HG02973 (cell line): ENCODE results near the gene GPATCH8.
"Not testable (repeated sequence)": the region's sequence is repeated elsewhere in the genome, so short reads cannot be mapped to it uniquely, and the experiment has no call there.

ENCODE experiments used
- ATAC-seq: cut with Tn5 transposase; IDR thresholded peaks from one replicate; pipeline ENCODE4 v1.9.1; 2021; ENCODE audit warnings: moderate library complexity; ENCODE audit not compliant: unreplicated experiment

Gene GPATCH8

DNA sequence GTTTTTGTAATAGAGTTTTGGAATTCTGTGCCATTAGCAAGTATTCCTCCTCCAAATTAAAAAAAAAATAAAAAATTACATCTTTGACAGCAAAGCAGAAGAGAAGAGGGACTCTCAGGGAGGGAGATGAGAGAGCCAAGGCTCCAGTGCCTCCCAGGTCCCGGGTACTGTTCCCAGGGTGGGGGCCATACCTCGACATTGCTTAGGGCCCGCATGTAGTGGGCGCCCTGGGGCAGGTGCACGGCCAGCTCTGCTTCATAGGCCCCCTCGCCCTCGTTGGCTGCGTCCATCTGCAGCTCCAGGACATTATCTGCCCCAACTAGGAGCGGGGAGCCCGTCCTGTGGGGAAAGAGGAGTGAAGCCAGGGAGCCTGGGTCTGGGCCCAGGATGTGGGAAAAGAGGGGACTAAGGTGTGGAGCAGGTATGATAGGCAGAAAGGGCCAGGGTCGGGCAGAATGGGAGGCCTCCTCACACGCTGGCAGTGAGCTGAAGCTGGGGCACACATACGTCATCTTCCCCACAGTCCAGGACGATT, 125.0 kb downstream of the GPATCH8 start:
- no peak for ATAC-seq

DNA sequence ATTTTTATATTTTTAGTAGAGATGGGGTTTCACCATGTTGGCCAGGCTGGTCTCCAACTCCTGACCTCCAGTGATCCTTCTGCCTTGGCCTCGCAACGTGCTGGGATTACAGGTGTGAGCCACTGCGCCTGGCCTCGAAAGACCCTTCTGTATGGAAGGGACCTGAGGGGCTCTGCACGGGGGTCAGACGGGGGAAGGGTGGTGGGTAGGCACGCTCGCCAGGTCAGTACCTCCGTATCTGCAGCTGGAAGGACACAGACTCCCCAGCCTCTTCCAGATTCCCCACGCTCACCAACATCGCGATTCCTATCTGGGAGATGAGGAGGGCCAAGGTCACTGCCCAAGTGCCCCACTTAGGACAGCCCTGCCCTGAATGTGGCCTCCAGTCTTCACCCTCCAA, 126.4 kb downstream of the GPATCH8 start:
- no peak for ATAC-seq

DNA sequence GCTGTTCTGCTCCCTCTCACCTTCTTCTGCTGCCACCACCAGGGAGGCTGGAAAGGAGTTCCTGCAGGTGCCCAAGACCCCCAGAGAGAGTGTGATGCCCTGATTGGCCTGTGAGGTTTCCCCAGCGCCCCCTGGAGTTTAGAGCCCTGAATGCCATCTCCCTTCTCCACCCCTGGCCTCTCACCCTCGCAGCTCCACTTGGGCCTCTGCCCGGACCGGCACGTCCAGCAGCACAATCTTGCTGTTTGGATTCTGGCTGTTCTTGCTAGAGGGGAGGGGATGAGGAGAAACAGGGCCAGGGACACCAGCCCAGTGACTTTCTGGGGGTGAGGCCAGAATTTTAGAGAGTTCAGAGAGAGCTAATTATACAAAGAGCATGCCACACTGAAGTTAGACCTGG, 127.1 kb downstream of the GPATCH8 start:
- no peak for ATAC-seq

DNA sequence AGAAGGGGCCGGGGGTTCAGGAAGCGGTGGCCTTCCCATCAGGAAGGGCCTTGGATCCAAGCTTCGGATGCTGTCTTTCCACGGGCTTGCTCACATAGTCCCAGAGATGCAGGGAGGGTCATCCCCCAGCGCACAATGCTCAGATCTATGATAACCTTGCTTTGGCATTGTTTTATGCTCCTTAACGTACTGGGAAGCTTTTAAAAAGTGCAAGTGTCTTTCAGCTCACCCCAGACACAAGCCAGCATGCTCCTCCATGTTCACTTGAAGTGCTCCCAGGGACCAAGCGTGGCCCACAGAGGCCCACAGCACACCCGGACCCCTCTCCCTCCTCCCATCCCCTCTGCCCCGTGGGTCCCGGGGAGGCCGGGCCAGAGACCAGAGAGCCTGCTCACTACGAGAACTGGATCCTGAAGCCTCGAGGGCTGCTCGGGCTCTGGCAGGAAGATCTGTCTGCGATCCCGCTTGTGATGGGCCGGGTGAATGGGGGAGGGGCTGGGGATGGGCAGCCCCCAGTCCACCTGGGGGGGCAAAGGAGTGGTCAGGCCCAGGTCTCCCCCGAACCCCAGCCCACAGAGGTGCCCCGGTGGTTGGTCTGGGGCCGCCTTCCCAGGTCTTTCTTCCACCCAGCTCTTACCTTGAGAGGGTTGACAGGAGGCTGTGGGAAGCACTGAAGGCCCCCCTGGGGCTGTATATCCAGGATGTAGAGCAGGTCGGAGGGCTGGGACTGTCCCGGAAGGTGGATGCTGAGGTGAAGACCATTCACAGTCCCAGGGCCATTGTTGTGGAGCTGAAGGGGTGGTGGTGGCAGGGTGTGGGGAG, 127.8 kb downstream of the GPATCH8 start:
- ATAC-seq, result no peak

DNA sequence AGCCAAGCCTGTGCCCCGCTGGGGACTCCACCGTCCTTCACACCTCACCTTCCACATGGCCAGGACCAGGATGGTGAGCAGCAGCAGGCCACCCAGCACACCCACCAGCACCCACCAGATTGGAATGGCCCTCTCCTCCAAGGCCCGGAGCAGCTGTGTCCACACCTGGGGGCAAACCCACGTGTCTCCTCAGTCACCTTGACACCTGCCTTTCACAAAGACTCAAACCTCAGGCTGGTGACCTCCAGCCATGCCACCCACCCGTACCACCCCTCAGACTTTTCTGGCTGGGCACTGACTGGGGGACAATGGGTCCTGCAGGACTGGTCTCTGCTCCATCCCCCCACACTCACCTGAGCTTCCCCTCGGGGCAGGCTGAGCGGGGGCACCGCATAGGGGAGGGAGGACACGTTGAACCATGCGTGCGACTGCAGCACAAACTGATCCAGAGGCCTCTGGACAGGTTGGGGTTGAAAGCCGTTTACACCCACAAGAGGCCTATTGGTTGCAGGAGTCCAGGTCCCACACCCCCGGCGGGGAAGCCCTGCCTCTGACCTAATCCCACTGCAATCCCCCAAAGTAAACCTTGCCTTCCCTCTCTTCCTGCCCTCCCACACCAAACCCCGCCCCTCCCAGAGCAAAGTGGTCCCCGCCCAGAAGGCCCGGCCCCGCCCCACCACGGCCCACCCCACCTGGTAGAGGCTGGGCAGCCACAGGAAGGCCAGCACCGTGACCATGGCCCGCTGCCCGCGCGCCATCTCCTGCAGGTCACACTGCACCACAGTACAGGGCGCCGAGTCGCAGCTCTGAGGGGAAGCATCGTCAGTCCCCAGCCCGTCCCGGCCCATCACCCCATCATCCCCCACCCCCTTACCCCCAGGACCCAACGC, 128.7 kb downstream of the GPATCH8 start:
- no peak for ATAC-seq

DNA sequence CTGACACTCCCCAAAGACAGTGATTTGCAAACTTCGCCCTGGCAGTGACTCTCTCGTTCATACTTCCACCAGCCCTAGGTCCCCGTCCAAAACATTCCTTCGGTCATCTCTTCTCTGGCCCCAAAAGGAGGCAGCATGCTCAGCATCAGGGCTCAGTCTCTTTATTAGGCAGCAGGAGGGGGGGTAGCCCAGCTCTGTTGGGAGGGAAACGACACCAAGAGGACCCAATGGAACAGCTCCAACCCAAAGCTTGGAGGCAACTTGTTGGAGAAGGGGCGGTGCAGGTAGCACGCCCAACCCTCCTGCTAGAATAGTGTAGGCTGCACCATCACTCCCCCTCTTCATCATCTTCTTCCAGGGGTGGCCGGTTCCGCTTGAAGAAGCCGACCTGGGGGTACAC, 131.2 kb downstream of the GPATCH8 start:
- no peak for ATAC-seq

DNA sequence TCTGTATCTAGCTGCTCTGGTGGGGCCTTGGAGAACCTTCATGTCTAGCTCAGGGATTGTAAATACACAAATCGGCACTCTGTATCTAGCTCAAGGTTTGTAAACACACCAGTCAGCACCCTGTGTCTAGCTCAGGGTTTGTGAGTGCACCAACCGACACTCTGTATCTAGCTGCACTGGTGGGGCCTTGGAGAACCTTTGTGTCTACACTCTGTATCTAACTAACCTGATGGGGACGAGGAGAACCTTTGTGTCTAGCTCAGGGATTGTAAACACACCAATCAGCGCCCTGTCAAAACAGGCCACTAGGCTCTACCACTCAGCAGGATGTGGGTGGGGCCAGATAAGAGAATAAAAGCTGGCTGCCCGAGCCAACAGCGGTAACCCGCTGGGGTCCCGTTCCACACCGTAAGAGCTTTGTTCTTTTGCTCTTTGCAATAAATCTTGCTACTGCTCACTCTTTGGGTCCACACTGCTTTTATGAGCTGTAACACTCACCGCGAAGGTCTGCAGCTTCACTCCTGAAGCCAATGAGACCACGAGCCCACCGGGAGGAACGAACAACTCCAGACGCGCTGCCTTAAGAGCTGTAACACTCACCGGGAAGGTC, 133.7 kb downstream of the GPATCH8 start:
- ATAC-seq, result not testable (repeated sequence)

DNA sequence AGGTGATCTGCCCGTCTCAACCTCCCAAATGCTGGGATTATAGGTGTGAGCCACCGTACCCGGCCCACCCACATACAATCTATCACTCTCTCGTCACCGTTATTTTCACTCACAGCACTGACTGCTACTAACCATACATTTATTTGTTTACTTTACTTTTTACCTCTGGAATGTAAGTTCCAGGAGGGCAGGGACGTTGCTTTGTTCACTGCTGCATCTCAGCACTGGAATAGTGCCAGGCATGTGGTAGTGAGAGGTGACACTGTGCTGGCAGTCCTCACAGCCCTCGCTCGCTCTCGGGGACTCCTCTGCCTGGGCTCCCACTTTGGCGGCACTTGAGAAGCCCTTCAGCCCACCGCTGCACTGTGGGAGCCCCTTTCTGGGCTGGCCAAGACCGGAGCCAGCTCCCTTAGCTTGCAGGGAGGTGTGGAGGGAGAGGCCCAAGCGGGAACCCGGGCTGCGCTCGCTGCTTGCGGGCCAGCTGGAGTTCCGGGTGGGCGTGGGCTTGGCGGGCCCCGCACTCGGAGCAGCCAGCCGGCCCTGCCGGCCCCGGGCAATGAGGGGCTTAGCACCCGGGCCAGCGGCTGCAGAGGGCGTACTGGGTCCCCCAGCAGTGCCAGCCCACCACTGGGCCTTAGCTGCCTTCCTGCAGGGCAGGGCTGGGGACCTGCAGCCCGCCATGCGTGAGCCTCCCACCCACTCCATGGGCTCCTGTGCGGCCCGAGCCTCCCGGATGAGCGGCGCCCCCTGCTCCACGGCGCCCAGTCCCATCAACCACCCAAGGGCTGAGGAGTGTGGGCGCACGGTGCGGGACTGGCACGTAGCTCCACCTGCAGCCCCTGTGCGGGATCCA, 134.6 kb downstream of the GPATCH8 start:
- ATAC-seq, result not testable (repeated sequence)

DNA sequence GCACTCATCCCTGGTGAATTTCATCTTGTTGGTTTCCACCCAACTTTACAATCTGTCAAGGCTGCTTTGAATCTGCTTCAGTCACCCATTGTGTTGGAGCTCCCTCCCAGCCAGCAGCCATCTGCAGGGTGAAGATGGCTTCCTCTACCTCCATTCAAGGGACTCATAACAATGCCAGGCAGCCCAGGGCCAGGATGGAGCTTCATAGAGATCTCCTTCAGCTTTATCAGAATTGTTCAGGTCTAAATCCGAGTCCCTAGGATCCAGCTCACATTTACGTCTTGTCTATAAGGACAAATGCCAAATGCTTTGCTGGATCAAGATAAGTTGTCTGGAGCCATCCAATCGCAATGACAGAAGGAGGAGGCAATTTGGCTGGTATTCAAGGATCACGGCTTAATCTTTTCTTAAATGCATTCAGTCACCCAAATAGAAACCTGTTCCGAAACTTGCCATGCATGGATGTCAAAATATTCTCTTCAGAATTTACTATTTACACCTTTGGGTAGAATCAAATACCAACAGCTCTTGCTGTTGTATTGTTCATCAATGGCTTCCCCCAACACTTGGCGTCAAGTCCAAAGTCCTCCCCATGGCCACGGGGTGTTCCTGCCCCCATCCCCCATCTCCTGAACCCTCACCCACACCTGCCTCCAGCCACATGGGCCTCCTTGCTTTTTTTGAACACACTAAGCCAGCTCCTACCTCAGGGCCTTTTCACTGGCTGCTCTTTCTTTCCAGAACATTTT, 135.8 kb downstream of the GPATCH8 start:
- ATAC-seq, result no peak

DNA sequence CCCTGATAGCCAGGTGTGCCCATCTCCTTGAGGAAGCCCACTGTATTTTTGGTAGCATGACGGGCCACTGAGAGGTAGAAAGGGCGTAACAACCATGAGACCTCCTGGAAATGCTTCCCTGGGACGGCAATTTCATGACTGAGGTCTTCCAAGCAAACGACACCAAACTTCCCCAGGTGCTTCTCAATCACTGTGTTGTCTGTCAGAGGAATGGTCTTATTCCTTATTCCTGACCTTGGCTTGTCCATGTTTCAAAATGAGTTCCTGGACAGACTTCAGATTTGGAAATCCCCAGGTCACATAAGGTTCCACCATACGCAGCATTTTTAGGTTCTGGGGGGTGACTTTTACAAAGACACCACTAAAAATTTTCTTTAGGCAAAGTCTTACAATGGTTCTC, 138.2 kb downstream of the GPATCH8 start:
- ATAC-seq, result not testable (repeated sequence)

DNA sequence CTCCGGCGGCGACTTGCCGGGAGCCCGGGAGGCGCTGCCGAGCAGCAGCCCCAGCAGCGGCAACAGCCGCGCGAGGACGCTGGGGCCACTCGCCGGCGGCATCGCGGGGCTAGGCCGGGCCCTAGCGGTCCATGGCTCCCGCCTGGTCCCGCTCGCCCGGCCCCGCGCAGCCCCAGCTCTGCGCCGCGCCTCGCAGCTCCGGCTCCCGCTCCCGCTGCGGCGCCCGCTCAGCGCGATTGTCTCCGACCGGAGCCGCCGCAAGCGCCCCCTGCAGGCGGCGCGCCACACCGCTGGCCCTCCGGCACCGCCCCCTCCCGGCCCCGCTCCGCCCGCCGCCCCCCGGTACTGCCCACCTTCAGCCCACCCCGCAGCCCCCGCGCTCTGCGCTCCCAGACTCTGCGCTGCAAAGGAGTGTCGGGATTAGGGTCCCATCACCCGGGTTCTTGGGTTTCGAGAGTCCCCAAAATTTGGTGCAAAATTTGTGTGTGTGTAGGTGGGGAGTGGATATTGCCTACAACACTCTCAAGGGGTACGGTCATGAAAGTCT, 139.5 kb downstream of the GPATCH8 start, which contains the start of gene FAM171A2:
FAM171A2 (minus strand) TSS at position 241 of the 547 bp plus-strand sequence; CDS start at position 102, 139 bp downstream.
- ATAC-seq, result no peak

DNA sequence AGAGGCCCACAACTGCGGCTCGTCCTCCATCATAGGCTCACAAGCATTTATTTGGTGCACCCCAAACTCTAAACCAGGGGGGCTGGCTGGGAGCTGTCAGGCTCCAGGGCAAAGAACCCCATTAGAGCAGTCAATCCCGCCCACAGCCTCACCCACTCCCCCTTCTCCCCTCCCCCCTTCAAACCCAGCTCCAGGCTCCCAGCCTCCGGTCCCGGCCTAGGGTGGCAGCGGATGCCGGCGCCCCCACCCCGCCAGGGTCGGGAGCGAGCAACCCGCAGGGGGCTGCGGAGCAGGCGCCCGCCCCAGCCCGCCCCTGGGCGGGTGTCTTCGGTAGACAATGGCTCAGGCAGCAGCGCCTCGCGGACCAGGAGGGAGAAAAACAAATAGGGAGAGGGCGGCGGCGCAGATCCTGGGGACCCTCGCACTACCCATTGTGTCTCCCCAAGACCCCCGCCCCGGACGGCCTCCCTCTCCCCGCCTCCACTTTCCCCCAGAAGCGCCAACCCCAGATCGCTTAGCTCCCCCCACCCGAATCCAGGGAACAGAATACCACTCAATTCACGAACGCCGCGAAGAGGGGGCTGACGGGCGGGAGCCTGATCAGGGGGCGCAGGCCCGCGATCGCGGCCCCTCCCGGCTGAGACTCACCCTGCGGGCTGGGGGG, 140.1 kb downstream of the GPATCH8 start:
- no peak for ATAC-seq

DNA sequence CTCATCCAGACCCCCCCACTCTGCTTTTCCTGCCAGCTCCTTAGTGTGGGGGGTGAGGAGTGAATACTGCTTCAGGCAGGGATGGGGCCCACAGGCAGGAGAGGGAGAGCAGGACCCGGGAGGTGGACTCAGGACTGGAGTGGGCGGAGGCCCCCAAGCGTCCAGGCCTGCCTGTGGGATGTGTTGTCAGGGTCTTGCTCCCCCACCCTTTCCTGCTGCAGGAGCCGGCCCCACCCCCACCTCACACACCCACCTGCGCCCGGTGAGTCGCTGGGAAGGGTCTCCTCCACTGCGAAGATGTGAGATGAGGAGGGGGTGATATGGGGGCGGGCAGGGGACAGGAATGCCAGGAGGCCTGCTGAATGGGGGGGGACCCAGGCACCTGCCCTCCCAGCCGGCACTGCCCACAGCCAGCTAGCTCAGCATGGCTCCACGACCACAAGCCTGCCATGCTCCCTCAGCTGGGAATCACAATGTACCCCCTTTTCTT, 140.7 kb downstream of the GPATCH8 start:
- ATAC-seq, result no peak

DNA sequence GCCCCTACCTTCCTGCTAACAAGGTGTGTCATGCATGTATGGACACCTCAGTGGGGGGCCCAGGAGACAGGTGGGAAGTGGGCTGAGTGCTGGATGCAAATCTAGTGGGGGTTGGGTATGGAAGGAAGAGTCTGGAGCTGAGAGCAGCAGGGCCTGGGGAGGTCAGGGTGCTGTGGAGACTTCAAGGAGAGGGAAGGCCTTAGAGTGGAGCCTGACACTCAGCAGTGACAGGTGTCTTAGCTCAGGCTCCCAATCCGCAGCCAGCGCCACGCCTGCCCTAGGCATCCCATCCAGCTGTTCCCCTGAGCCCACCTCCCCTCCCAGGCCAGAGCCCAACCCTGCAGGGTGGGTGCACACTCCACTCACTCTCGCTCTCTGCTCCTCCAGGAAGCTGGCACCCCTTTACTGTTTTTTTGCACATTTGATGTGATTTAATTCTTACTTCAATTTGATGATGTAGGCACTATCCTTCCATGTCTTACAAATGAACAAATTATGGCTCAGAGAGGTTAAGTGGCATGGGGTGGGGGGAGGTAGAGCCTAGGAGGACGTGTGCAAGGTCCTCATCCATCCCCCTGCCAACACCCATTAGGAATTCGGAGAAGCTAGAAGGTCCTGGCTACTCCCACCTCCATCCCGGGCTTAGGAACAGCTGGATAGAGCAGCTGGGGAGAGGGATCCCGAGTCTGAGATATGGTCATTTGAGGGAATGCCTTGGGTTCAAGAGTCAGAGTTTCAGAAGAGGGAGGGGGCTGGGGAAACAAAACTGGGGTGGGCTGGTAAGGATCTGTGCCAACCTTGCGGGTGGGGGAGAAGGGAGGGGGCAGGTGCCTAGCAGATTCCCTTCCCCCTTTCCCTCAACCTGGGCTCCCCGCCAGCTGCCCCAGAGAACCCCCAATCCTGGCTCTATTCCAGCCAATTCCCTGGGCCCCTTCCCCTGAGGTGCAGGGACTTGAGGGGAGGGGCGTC, 141.6 kb downstream of the GPATCH8 start:
- no peak for ATAC-seq

DNA sequence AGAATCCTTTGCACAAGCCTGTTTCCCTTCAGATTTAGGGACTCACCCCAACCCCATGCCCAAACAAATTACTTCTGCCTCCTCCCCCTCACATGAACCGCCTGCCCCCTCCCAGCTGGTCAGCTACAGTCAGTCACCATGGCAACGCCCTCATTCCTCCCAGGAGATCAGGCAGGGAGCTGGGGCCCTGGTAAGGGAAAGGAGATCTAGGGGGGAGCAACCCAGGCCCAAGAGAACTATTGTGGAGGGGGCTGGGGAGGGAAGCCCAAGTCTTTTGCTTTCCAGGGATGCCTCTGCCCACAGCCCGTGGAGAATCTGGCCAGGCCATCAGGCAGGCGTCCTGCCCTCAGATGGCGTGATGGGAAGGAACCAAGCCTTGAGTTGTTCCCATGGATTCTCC, 142.4 kb downstream of the GPATCH8 start:
- no peak for ATAC-seq

DNA sequence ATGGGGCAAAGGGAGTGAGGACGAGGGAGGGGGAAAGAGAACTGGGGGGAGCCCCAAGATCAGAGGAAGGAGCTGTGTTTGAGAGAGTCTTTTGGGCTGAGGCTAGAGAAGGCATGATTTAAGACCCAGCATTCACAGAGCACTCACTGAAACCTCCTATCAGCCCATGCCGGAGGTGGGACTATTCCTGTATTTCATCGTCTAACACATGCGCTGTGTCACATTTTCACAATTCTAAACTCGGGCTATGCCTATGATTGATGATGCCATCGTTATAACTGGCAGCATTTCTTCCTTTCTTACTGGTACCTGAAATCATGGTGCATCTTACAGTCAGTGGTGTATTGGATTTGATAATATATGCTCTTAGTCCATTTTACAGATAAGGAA, 143.1 kb downstream of the GPATCH8 start:
- no peak for ATAC-seq

DNA sequence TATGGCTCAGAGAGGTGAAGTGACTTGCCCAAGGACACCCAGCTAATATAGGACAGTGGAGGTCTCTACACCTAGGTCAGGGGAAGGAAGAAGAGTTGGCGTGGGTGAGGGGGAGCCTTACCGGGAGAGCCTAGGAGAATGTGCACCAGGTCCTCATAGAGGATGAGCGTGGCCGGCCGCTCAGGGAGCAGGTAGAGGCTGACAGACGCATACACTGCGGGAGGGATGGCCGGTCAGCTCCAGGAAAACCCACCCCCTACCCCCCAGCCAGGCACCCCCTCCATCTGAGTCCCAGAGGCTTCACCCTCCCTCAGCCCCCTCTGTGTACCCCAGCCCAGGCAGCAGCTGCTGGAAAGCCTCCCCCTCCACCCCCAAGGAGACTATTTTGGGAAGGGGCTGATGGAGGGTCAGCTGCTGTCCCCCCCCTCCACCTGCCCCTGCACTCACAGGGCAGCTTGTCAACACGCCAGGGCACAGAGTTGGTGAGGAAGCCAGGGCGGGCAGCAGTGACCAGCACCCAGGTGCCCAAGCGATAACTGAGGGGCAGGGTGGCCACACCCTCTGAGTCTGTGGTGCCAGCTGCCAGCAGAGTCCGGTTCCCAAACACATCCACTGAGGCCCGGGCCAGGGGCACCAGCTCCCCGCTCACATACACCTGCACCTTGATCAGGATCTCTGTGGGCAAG, 143.6 kb downstream of the GPATCH8 start:
- no peak for ATAC-seq
